Astrocyte of the spinal cord (primary cell): ENCODE results near the gene VGLL4.

ENCODE experiments used
- DNase-seq: peaks from one replicate; pipeline ENCODE4 v3.0.0; 2011; ENCODE audit warnings: low read depth, low spot score
- H3K4me3 ChIP-seq: 2 replicates; pipeline ENCODE4 v1.5.1; 2011; ENCODE audit warnings: low read depth, mild to moderate bottlenecking, low read length, moderate library complexity
- CTCF ChIP-seq: IDR thresholded peaks from 2 replicates; pipeline ENCODE4 v1.5.1; 2012; ENCODE audit warnings: low read depth, mild to moderate bottlenecking, low read length, inconsistent platforms
- in situ Hi-C: cut with HindIII; loops from 2 replicates; pipeline ENCODE4 v1.10.0; 2017; ENCODE audit warnings: low sequenced_read_pairs

VGLL4 gene

GRCh38 chr3:11618904-11619303, 24.8 kb downstream of the VGLL4 start:
- in situ Hi-C loops: loop anchor here (25.0 kb wide), 1 partner anchor 232 kb away; no protein-coding TSS in a partner anchor
- H3K4me3 ChIP-seq: no peak overlapping the region
- no peak for DNase-seq
- TF ChIP-seq CTCF: no peak

- TF ChIP-seq CTCF: no peak
These were observed 27.2 kb downstream of the VGLL4 start for GRCh38 chr3:11616551-11616950.

GRCh38 chr3:11613851-11614487, 29.7 kb downstream of the VGLL4 start:
- TF ChIP-seq CTCF: no peak
- no peak for DNase-seq
- H3K4me3 ChIP-seq: no peak overlapping the region
- in situ Hi-C loops: loop anchor here (25.0 kb wide), 1 partner anchor 227 kb away; no protein-coding TSS in a partner anchor

More at GRCh38 chr3:11616551-11616950, 27.2 kb downstream of the VGLL4 start:
- no peak overlapping the region for H3K4me3 ChIP-seq
- in situ Hi-C loops: loop anchor here (25.0 kb wide), 1 partner anchor 229 kb away; no protein-coding TSS in a partner anchor
- DNase-seq: no peak

GRCh38 chr3:11613319-11613718, 30.4 kb downstream of the VGLL4 start:
- DNase-seq: no peak
- no peak for TF ChIP-seq CTCF
- H3K4me3 ChIP-seq: no peak overlapping the region
- in situ Hi-C loops: loop anchor here (25.0 kb wide), 1 partner anchor 226 kb away; no protein-coding TSS in a partner anchor

GRCh38 chr3:11612515-11613188, 31.1 kb downstream of the VGLL4 start:
- no peak for DNase-seq
- in situ Hi-C loops: loop anchor here (25.0 kb wide), 1 partner anchor 225 kb away; no protein-coding TSS in a partner anchor
- H3K4me3 ChIP-seq: no peak overlapping the region
- TF ChIP-seq CTCF: no peak

- no peak overlapping the region for H3K4me3 ChIP-seq
- TF ChIP-seq CTCF: no peak
These were observed 32.3 kb downstream of the VGLL4 start for GRCh38 chr3:11611341-11611799.

More at GRCh38 chr3:11611341-11611799, 32.3 kb downstream of the VGLL4 start:
- in situ Hi-C loops: loop anchor here (25.0 kb wide), 1 partner anchor 224 kb away; no protein-coding TSS in a partner anchor
- peak; percentile 54 for DNase-seq
